Activated T-cell treated with anti-CD3 and anti-CD28 coated beads, Interleukin-2, amount 50 U/mL, for 48 hours (primary cell): ENCODE results near the gene CXCL1.

Experiments used
- DNase-seq, 2 experiments: peaks; one replicate each; pipeline ENCODE4 v3.0.0-alpha.2; 2020

CXCL1 gene

DNA sequence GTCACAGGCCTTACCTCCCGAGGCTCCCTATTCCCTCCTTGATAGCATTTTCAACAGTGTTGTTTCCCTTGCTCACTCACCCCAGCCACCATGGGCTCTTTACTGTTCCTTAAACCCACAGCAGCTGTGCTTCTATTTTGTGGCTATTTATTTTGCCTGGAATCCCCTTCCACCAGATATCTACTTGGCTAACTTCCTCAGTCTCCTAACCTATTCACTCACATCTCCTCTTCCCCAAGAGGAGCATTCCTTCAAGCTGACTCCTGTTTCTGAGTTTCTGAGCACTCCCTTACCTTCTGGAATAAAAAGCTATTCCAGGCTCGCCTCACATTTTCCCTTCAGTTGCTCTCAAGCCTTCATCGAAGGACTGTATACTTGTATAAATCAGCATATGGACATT, 50.5 kb downstream of the CXCL1 start:
- no peak for DNase-seq
